Activated naive CD4-positive, alpha-beta T cell treated with Interleukin-2 at 50 U/mL for 16 hours (primary cell): Measurements from ENCODE around the gene NOMO2.
"Not testable (repeated sequence)": the region's sequence is repeated elsewhere in the genome, so short reads cannot be mapped to it uniquely, and the experiment has no call there.

Experiments used
- DNase-seq: peaks from one replicate; pipeline ENCODE4 v3.0.0-alpha.2; 2020

Gene NOMO2

DNA sequence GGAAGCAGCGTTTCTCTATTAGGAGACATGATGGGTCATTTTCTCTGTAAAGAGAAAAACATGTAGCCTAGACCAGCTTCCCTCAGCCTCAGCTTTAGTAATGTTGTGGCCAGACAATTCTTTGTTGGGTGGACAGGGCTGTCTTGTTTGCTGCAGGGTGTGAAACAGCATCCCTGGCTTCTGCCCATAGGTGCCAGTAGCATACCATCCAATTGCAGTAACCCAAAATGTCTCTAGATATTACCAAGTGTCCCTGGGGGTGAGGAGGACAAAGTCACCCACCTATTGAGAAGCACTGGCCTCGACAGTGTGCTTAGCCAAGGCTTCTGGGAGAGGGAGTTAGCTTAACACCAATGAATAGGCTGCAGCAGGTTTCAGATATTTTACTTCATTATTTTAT is 14.0 kb upstream of the NOMO2 start:
- not testable (repeated sequence) for DNase-seq

DNA sequence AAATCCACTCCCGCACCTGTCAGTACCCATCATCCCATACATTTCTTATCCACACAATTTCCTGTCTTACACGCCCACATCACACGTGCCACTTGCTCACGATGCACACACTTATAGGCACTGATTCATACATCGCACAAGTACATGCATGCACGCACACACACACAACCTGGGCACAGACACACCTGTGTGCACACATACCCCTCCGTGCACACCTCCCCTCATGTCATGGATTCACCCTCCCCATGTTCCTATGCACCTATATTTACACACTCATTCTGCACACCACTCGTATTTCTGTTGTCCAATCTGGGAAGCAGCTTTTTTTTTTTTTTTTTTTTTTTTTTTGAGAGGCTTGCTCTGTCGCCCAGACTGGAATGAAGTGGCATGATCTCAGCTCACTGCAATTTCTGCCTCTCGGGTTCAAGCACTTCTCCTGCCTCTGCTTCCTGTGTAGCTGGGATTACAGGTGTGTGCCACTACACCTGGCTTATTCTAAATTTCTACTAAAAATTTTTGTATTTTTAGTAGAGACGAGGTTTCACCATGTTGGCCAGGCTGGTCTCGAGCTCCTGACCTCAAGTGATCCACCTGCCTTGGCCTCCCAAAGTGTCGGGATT is 13.5 kb upstream of the NOMO2 start:
- DNase-seq, result not testable (repeated sequence)

DNA sequence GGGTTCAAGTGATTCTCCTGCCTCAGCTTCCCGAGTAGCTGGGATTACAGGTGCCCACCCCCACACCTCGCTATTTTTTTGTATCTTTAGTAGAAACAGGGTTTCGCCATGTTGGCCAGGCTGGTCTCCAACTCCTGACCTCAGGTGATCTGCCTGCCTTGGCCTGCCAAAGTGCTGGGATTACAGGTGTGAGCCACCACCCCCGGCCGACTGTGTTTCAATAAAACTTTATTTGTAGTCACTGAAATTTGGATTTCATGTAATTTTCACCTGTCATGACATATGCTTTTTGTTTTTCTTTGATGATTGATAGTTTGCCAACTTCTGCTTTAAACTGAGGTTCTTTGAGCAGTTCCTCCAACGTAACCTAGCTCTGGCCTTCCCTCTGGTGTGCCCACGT is 12.0 kb upstream of the NOMO2 start:
- DNase-seq, result not testable (repeated sequence)

DNA sequence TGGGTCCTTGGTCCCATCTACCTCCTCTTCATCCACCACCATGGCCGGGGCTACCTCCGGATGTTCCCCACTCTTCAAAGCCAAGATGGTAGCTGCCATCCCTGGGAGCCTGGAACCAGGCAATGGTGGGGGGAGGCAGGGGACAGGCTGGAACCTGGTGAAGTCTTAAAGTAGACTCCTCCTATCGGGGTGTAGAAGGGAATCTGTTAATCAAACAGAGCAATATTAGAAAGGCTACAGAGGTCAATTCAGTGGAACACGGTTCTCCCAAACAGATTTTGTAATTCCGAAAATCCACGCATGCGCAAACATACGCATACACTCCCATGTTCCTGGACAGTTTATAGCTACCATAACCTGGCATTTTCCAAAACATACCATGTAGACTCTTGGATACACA is 11.1 kb upstream of the NOMO2 start:
- not testable (repeated sequence) for DNase-seq

DNA sequence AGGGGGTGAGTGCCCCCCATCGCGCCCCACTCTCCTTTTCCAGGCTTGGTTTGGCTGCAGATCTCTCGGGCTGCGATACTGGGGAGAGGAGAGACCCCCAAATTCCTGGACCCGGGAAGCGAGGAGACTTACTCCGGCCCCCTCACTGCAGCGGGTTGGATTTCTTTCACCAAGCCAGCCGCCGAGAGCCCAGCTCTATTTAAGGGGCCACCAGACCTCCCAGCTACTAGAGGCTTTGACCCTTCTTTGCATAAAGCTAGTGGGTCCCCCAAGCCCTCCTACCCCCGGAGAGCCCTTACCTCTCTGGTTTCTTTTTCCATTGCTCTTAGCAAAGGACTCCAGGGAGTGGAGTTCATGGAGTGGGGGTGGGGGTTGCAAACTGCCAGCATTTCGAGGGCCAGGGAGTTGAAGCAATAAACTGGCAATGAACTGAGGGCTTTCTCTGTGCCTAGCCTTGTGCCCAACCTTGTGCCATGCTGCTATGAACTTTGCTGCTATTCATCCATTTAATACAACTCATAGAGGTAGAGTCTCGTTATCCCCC is 9.5 kb upstream of the NOMO2 start:
- not testable (repeated sequence) for DNase-seq

DNA sequence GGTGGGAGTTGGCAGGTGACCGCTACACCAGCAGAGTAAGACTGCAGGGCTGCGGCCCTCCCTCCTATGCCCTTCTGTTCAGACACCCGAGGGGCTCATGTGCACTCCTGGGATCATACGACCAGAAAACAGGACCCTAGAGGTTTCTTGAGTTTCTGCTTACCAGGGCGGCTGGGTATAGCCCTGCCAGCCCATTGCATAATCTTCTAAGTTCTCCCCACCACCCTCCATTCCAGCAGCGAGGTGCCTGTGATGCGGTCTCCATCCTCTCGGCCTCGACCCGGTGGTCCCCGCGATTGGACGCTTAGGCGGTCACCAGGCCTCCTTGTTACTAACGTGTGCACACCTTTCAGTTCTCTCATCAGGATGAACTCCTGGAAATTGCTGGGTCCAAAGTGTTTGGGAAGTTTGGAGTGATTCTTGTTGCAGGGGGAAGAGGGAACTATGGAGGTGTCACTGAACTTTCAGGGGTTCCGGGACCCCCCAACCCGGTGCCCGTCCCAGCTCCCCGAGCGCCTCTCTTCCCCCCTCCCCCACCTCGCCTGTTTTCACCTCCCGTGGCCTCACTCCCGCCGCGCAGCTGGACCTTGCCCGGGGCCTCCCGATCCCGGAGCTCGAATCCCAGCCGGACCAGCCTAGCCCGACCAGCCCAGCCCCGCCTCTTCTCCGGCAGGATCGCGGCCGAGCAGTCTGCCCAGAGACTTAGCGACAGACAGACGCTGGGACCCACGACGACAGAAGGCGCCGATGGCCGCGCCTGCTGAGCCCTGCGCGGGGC is 8.8 kb upstream of the NOMO2 start:
- not testable (repeated sequence) for DNase-seq

DNA sequence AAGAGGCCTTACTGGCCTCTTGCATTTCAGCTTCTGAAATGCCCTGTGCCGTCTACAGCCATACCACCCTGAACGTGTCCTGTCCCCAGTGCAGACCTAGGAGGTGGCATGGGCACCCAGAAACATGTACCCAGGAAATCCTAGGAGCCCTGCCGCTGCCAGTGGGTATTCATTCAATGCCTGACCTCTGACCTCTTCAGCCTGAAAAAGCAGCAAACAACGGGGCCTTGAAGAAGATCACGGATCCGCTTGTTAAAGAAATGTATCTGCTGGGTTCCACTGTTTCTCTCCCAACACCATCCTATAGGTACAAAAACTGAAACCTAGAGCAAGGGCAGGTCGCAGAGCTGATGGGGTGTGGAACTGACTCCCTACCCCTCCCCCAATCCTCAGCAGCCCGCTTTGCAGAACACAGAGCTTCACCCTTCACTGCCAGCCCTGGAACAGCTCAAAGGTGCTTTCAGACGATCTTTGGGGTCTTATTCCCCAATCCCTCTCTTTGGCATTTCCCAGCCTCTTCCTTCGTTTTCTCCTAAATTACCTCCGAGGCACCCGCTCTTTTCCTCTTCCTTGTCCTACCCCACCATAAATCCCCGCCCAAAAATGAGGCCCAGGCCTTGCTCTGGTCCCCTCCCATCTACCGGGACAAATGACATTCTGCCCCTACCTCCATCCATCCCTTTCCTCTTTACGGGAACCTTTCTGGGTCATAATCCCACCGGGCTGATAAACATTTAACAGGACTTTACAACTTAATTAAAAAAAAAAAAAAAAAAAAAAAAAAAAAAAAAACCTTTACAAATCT is 1.3 kb downstream of the NOMO2 start:
- not testable (repeated sequence) for DNase-seq

DNA sequence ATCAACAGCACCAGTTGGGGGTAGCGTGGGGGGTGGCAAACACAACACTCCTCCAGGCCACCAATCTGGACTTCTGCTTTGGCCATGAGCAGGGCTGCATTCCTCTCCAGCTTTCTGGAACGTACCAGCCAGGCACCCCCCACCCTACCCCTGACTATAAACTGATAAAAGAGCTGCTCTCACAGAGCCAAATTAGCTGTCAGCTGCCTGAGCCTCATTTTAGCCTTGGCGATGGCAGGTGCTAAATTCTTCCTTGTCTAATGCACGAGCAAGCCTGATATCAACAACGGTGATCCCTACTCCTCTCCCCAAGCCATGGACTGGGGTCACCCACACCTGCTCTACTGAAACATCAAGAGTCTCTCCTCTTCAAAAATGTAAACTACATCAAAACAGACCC is 8.2 kb downstream of the NOMO2 start:
- DNase-seq, result not testable (repeated sequence)

DNA sequence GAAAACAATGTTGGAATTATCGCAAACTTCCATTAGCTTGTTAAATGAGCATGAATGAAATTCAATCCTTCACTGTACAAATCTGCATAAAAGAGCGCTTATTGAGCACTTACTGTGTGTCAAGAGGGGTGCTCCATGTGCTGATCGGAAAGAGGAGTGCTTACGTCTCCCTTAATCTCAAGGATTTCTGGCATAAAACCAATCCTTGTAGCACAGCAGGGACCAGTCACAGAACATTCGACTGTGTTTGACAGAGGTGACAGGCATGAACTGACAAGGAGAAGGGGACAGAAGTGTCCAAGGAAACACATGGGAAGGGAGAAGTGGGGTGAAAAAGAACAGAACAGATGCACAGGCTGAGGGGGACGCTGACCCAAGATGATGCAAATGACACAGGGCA is 14.5 kb downstream of the NOMO2 start:
- not testable (repeated sequence) for DNase-seq

DNA sequence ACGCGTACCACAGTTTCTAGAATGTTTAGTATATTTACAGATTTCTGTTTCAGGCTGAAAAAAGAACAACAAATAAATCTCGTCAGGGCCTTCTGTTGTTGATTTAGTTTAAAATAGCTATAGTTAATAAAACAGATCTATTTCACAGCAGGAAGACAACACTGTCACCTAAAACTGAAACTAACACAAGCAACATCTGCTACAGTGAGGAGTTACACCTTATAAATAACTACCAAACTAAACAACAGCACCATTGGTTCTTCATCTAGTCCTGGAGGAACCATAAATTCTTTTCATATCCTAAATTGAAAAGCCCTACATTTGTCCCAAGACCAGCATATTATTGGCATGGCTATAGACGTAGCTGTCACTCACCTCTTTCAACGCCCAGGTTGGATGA is 15.0 kb downstream of the NOMO2 start:
- DNase-seq, result not testable (repeated sequence)

DNA sequence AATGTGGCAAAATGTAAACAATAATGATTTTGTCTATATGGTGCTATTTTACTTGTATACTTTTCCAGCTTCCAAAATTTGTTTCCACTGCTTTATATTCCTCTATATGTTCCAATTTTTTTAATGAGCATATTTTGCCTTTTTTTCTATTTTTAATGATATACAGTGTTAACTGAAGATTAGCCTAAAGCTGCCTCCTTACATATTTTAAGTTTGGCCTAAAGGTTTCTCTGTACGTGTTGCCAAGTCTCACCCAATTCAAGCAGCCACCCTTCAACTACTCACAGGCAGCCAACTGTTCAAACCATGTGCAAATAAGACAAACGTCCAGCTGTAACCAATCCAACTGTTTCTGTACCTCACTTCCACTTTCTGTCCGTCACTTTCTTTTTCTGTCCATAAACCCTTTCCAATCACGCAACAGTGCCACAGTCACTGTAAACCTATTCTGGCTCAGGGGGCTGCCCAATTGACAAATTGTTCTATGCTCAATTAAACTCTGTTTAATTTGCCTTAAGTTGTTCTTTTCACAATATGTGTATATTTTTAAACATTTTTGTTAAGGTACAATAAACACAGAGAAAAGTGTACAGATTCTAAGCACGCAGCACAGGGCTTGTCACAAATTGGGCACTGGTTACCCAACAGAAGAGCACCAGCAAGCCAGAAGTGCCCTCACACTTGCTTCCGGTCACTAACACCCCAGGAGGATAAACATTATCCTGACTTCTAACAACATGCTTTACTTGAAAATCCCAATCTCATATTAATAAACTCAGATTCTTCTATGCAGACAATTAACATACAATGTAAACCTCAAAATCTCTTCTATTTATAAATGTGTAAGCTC is 17.4 kb downstream of the NOMO2 start:
- not testable (repeated sequence) for DNase-seq

DNA sequence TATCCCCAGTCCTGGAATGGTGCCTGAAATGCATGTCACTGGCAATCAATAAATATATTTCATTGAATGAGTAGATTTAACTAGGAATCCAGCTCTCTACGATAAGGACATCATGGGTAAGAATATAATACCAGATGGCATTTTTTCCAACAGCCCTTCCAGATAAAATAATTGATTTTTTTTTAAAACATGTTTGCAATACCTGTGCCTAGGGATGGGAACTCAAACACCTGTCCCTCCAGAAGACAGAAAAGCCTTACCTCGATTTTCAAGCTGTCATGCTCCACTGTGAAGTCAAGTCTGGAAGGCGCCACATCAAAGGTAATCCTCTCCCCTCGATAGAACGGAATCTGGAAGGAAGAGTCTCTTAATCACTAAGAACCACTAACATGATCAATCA is 20.0 kb downstream of the NOMO2 start:
- DNase-seq, result not testable (repeated sequence)

DNA sequence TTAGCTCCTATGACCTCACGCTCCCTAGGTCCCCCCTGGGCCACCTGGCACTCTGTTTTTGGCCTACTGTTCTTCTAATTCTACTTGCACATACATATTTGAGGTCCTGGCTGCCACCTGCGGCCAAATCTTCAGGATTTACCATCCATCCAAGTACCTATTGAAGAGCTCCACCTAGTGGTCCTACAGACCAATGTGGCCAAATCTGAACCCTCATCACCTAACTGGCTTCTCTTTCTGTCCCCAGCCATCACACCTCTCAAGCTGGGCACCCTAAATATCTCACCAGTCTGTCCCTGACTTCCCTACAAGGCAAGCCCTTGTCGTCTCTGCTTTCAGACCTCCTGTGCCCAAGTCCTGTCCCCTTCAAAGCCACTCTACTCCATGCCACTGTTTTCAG is 24.9 kb downstream of the NOMO2 start:
- DNase-seq, result not testable (repeated sequence)

DNA sequence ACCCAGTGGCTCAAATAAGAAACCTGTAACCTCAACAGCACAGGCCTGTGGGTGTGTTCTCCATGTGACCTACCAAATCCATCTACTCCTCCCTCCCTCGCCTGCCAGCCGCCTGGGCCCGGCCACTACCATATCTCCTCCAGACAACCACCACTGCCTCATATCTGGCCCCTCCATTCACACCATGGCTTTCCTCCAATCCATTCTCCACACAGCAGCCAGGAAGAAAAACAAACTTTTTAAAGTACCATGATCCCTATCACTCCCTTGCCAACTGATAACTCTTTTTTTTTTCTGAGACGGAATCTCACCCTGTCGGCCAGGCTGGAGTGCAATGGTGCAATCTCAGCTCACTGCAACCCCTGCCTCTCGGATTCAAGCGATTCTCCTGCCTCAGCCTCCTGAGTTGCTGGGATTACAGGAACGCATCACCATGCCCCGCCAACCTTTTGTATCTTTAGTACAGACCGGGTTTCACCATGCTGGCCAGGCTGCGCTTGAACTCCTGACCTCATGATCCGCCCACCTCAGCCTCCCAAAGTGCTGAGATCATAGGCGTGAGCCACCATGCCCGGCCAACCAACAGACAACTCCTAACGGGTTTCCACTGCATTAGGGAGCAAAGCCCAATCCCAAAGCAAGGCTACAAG is 26.3 kb downstream of the NOMO2 start:
- not testable (repeated sequence) for DNase-seq

DNA sequence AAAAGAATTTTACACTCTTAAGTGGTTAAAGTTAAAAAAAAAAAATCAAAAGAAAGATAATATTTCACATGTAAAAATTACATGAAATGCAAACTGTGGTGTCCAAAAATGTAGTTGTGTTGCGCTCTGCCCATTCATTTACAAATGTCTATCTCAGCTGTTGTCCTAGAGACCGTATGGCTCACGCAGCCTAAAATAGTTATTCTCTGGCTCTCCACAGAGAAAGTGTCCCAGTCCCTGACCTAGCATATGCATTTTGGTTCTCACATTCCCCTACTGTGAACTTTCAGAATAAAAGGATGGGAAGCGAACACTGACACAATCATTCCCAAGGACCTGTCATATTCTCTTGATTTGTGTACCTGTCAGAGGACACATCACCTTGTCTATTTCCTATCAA is 27.6 kb downstream of the NOMO2 start:
- DNase-seq, result not testable (repeated sequence)

DNA sequence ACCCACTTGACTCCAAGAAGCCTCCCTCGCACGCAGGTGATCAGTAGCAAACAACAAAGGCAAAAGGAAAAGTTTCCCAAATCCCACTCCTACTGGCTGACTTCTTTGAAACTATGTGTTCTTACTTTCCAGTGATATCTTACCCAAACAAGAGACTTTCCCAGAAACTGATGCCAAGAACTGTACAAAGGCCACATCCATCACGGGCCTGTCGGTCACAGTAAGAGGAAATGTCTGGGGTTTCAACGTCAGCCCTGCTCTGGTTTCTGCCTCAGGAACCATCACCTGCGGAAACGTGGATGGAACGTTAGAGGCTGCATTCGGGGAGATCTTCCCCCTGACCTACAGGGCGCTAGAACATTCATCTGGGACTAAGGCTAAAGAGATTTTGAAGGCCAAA is 30.6 kb downstream of the NOMO2 start:
- not testable (repeated sequence) for DNase-seq

DNA sequence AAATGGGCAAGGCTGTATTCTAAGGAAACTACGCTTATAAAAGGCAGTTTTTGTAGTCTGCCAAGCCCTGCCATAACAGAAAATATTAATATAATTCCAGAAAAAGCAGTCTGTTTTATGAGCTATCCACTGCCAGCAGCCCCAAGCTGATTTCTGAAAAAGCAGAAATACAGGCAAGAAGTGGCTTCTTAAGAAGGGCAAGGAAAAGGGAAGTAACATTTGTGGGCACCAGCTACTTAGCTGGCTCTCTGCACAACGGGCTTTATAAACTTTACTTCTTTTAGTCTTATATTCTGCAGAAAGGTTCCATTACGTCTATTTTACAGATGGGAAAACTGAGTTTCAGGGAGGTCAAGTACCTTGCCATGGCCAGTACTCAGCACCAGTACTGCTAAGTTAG is 31.6 kb downstream of the NOMO2 start:
- not testable (repeated sequence) for DNase-seq

DNA sequence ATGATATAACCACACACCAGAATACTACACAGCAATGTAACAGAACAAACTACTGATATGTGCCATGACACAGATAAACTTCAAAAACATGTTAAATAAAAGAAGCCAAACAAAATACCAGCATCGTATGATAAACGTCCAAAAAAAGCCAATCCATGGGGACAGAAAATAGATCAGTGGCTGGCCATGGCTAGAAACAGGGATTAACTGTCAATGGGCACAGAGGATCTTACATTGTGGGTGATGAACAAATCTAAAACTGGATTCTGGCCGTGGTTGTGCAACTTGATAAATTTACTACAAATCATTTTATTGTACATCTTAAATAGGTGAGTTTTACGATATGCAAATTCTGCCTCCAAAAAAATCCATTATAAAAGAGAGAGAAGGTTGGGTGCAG is 35.4 kb downstream of the NOMO2 start:
- not testable (repeated sequence) for DNase-seq

DNA sequence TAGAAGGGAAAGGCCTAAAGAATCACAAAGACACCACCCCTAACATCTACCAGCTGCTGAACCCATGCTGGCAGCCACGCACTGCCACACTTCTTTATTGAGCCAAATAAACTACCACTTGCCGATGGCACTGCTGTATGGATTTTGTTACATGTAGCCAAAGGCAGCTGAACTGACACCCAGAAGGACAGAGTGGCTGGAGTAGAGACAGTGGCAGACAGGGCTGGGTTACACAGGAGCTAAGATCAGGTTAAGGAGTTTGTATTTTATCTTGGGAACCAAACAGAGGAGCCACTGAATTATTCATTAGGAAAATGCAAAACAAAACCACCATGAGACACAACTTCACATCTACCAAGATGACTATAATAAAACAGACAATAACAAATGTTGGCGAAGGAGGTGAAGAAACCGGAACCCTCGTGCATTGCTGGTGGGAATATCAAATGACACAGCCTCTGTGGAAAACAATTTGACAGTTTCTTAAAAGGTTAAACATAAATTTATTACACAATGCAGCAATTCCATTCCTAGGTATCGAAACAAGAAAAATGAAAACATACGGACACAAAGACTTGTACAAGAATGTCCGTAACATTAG is 35.9 kb downstream of the NOMO2 start:
- not testable (repeated sequence) for DNase-seq

DNA sequence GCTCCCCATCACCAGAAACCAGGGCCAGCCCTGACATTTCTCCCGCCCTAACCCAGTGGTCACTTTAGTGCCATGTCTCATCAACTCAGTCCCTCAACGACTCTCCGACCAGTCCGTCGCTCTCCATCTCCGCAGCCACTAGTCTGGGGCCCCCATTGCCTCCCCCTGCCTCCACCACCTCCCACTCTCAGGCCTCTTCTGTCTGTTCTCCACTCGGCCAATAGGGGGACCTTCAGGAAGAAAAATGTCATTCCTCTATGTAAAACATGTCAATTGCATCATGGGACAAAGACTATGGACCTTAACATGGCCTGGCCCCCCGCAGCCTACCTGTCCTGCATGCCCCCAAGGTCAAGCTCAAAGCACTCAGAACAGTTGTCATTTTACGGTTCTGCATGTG is 39.3 kb downstream of the NOMO2 start:
- DNase-seq, result not testable (repeated sequence)

DNA sequence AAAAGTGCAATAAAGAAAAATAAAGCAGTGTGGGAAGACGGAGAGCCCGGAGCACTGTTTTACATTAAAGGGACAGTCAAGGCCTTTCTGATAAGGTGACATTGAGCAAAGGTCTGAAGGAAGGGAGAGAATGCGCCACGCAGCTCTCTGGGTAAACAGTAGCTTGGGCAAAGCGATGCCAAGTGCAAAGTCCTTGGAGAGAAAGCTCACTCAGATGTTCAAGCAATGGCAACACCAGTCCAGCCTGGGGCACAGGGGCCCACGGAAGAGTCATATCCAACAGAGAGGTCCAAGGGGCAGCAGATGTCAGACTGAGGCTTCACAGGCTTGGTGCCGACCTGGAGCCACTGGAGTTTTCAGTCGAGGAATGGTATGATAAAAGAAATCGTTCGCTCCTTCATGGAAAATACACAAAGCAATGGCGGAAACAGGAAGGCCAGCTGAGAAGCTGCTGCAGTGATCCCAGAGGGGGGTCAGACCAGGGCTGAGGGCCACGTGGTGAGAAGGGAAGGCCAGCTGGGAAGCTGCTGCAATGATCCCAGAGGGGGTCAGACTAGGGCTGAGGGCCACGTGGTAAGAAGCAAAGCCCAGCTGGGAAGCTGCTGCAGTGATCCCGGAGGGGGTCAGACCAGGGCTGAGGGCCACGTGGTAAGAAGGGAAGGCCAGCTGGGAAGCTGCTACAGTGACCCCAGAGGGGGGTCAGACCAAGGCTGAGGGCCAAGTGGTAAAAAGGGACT is 40.3 kb downstream of the NOMO2 start:
- not testable (repeated sequence) for DNase-seq
